HG03460 (cell line): ENCODE results near the gene LPAR3.
"Not testable (repeated sequence)": the region's sequence is repeated elsewhere in the genome, so short reads cannot be mapped to it uniquely, and the experiment has no call there.

Experiments
- ATAC-seq: cut with Tn5 transposase; IDR thresholded peaks from one replicate; pipeline ENCODE4 v1.9.1; 2021; ENCODE audit not compliant: unreplicated experiment

Gene LPAR3

GRCh38 chr1:84892705-84893618 is at the start of gene LPAR3:
LPAR3 (minus strand) TSS chr1:84893206; CDS start chr1:84866120, 27,086 bp downstream.
- ATAC-seq, result no peak

DNA sequence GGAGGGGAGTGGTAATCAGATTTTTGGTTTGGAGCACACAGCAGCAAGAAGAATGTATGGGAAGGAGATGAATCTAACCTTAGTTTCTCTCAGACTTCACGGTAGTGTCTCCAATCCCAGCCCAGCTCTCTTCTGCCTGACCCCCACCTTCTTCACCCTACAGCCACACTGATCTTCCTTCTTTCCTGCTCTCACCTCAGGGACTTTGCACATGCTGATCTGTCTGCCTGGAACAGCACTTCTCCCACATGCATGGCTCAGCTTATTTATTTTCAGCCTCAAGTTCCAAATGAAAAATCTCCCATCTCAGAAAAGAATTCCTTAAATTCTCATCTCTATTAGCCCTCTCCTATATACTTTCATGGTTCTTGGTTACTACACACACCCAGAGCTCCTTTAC is 48.8 kb upstream of the LPAR3 start:
- no peak for ATAC-seq

GRCh38 chr1:84940481-84940880 is 47.5 kb upstream of the LPAR3 start:
- ATAC-seq, result no peak

- no peak for ATAC-seq
These were observed 46.8 kb upstream of the LPAR3 start for GRCh38 chr1:84939761-84940160.

- ATAC-seq, result no peak
These were observed 46.1 kb upstream of the LPAR3 start for GRCh38 chr1:84939151-84939550.

DNA sequence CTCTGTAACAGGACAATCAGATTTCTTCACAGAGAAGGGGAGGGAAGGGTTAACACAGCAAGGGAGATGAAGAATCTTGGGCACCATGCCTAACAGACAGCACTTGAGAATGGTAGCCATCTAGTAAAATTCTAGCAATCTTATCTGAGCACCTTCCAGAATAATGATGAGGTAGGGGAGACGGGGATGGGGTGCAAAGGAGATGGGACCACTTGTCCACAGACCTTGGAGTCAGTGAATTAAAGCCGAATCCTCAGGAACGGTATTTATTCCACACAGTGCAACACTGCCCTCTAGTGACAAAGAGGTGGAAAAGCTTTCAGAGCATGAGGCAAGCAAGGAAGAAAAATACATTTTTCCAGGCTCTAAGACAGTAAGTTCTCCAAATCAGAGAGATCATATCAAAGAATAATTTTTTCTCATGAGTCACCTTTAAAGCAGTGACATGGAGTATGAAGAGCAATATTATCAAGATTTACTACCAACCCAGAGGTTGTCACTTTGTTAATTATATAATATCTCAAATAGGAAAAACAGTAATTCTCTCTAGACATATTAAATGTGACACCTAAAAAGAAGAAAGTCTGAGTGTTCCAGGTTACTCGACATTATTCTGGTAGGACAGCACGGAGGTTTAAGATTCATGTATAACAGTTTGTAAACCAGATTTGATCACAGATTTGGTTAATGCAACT is 43.3 kb upstream of the LPAR3 start:
- ATAC-seq, result no peak

DNA sequence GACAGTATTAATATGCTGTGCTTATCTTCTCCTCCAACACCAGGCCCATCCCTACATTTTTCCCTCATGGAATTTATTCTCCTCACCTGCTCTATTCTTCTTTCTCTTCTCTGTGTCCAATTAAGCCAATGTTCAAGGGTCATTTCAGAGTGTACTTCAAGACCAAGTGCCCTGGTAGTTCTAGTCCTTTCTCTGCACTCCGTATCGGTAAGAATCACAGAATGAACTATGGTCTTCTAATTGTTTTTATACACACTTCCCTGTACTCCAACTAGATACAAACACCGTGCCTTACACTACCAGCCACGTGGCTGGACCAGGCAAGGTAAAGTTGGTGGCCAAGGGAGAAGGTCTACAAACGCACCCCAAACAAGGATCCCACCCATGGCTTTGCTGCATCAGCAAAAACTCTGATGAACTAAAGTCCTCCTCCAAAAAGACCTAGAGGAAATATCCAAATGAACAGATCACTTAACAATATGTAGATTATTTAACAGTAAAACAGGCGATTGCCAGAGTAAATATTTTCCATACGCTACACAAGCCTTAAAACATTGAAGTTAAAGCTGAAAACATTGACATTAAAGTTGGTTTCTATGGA is 40.1 kb upstream of the LPAR3 start:
- ATAC-seq, result no peak

- ATAC-seq, result no peak
These were observed 37.8 kb upstream of the LPAR3 start for GRCh38 chr1:84930831-84931230.

DNA sequence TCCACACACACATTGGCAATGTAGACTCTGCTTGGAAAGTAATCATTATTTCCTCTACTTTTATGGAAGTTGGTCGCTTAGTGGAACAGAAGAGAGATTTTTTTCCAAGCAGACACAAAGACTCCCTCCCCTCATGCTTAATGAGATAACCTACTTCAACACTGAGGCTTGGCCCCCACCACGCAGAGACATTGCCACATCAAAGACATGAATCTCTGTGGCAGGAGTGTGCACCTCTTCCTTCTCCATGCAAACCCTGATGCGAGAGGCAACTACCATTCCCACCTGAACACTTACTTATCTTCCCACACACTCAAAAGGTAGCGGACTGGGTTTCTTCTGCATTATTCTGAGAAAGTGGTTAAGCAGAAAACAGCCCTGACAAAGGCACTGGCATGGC is 37.3 kb upstream of the LPAR3 start:
- ATAC-seq, result no peak

DNA sequence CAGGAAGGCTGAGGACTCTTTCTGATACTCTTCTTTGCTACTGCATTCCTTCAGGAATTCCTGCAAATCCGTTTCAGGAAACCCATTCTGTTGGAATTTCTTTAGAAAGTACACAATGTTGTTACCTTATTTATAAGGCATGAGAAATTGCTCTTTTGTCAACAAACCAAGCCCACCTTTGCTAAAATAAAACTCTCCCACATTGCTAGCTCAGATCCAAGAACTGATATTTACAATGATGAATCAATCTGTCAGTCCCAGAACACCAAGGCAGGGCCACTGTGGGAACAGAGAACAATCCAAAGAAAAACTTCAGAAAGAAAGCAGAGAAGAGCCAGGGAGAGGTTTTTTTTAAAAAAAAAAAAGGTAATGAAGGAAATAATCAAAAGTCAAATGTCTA is 36.6 kb upstream of the LPAR3 start:
- ATAC-seq, result no peak

- no peak for ATAC-seq
These were observed 36.0 kb upstream of the LPAR3 start for GRCh38 chr1:84928979-84929378.

- no peak for ATAC-seq
These were observed 30.3 kb upstream of the LPAR3 start for GRCh38 chr1:84923317-84923716.

DNA sequence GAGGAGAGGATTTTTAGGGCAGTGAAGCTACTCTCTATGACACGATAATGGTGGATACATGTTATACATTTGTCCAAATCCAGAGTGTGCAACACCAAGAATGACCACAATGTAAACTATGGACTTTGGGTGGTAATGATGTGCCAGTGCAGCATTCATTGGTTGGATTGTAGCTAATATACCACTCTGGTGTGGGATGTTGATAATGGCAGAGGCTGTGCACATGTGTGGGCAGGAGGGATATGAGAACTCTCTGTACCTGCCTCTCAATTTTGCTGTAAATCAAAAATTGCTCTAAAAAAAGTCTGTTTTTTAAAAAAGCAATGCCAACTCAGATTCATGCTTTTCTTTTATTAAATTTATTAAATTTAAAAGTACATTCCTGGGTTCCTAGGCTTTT is 27.2 kb upstream of the LPAR3 start:
- no peak for ATAC-seq

- ATAC-seq, result no peak
These were observed 26.5 kb upstream of the LPAR3 start for GRCh38 chr1:84919461-84919970.

DNA sequence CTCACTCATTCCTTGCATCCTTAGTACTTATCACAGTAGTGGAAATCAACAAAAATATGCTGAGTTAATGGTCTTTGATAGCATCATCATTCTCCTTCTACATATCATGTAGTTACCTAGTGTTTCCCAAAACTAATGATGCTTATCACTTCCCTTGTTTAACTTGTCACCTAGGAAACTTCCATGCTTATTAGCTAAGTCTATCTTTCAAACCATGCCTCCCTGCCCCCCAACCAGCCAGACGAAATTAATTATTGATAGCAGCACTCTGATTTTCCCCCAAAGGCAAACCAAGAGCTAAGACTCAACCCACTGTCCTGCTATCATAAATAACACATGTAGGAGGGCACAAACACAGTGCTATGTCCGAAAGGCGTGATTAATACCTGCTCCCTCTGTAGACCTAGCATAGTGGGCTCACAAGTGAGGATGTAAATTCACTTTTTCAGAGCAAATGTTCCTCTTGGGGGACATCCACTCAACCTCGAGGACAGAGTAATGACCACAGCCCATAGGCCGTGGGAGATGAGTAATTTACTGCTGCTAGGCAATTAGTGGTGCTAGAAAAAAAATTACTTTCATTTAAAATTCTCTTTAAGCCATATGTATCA is 25.8 kb upstream of the LPAR3 start:
- no peak for ATAC-seq

DNA sequence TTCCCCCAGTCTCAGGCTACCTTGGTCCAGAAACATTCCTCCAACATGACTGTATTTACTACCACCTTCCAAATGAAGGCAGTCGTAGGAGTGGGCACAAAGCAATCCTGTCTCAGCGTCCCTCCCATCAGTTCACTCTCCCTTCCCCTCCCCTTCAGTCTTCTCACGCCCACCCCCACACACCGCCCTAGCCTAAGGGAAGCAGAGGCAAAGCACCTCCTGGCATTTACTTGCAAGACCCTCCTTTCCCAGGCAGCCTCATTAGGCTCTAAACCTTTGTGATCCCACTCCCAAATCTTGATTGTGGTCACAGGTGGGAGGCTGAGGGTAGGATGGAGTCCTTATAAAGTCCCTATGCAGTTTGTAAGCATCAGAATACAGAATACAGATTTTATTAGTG is 23.9 kb upstream of the LPAR3 start:
- no peak for ATAC-seq

GRCh38 chr1:84913555-84913892 is 20.5 kb upstream of the LPAR3 start:
- ATAC-seq, result no peak

DNA sequence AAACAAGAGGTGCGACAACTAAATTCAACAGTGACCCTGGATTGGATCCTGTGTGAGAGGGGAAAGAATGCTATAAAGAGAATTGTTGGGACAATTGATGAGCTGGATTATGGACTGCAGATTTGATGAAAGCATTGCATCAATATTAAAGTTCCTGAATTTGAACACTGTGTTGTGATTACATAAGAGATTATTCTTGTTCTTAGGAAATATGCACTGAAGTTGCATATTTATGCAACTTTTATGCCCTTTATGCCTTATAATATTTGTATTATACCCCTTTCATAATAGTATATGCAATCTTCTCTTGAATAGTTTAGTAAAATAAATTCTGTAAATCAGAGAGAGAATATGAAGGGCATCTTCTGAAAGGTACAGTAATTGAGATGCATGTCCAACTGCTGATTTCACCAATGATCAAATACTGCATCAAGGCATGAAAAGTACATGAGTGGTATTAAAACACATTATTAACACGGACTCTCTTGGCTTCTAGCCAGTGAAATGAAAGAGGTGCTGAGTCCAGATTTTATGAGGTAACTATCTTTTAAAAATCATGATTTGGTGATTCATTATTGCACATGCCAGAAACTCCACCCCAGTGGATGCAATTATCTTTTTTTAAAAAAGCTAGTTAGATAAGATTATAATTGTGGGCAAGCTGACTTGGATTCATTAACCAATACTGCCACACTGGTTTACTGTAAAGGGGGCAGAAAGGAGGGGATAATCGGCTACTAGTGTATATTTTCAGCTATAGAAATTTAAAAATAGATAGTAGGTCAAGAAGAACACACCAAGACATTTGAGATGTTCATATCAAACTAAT is 19.9 kb upstream of the LPAR3 start:
- no peak for ATAC-seq

DNA sequence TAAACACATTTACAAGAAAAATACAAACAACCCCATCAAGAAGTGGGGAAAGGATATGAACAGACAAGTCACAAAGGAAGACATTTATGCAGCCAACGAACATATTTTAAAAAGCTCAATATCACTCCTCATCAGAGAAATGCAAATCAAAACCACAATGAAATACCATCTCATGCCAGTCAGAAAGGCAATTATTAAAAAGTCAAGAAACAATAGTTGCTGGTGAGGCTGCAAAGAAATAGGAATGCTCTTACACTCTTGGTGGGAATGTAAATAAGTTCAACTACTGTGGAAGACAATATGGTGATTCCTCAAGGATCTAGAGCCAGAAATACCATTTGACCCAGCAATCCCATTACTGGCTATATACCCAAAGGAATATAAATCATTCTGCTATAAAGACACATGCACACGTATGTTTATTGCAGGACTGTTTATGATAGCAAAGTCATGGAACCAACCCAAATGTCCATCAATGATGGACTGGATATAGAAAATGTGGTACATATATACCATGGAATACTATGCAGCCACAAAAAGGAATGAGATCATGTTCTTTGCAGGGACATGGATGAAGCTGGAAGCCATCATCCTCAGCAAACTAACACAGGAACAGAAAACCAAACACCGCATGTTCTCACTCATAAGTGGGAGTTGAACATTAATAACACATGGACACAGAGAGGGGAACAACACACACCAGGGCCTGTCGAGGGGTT is 15.9 kb upstream of the LPAR3 start:
- not testable (repeated sequence) for ATAC-seq
